GM23338 (cell line): Measurements from ENCODE around the gene NCOA7. TPM values are rescaled to one million over a fixed set of nuclear protein-coding genes. Genes with fewer than 3 reads are reported as not detected.

Source experiments
- ATAC-seq: fragments of 200-7000 bp; cut with Tn5 transposase; 3 replicates; pipeline ENCODE4 v1.9.1; 2020
- DNase-seq: peaks from one replicate; pipeline ENCODE4 v3.0.0-alpha.2; 2015; ENCODE audit warnings: low spot score
- H2AFZ ChIP-seq: fragments of 200-600 bp; sonication (generic); 2 replicates; pipeline ENCODE4 v1.8.0; 2016; ENCODE audit warnings: antibody characterized with exemption, mild to moderate bottlenecking, moderate library complexity
- H3F3A ChIP-seq: fragments of 200-600 bp; sonication (generic); replicated peaks from 2 replicates; pipeline ENCODE4 v1.8.0; 2017; ENCODE audit warnings: antibody characterized with exemption, mixed run types, low read depth
- H3K27ac ChIP-seq: fragments of 200-600 bp; sonication (generic); 2 replicates; pipeline ENCODE4 v1.6.1; 2016; ENCODE audit warnings: low read depth
- H3K27me3 ChIP-seq: fragments of 200-600 bp; sonication (generic); 2 replicates; pipeline ENCODE4 v1.8.0; 2016; ENCODE audit warnings: mild to moderate bottlenecking, mixed run types, moderate library complexity; ENCODE audit not compliant: insufficient read depth
- H3K36me3 ChIP-seq: fragments of 200-600 bp; sonication (generic); 2 replicates; pipeline ENCODE4 v1.8.0; 2016; ENCODE audit warnings: mild to moderate bottlenecking; ENCODE audit not compliant: insufficient read depth
- H3K4me1 ChIP-seq: fragments of 200-600 bp; sonication (generic); 2 replicates; pipeline ENCODE4 v1.8.0; 2016; ENCODE audit warnings: mild to moderate bottlenecking, moderate library complexity; ENCODE audit not compliant: insufficient read depth
- H3K4me2 ChIP-seq: fragments of 200-600 bp; sonication (generic); 2 replicates; pipeline ENCODE4 v1.7.1; 2017; ENCODE audit warnings: mixed run types
- H3K4me3 ChIP-seq: fragments of 200-600 bp; sonication (generic); 2 replicates; pipeline ENCODE4 v1.6.1; 2016; ENCODE audit warnings: mixed run types
- H3K79me2 ChIP-seq: fragments of 200-600 bp; sonication (generic); replicated peaks from 2 replicates; pipeline ENCODE4 v1.8.0; 2017; ENCODE audit warnings: mild to moderate bottlenecking; ENCODE audit not compliant: insufficient read depth
- H3K9me2 ChIP-seq: fragments of 200-600 bp; sonication (generic); 2 replicates; pipeline ENCODE4 v1.8.0; 2017; ENCODE audit not compliant: insufficient read depth
- H4K20me1 ChIP-seq: fragments of 200-600 bp; sonication (generic); replicated peaks from 2 replicates; pipeline ENCODE4 v1.8.0; 2017; ENCODE audit warnings: mild to moderate bottlenecking; ENCODE audit not compliant: insufficient read depth
- H3K27ac Mint-ChIP-seq: 2 replicates; pipeline ENCODE4 v1.8.0; 2020; ENCODE audit warnings: inconsistent platforms, mild to moderate bottlenecking, moderate library complexity, mixed read lengths
- H3K27me3 Mint-ChIP-seq: 3 replicates; pipeline ENCODE4 v1.8.0; 2022; ENCODE audit warnings: low read depth, mild to moderate bottlenecking, moderate library complexity, mixed read lengths, inconsistent platforms; ENCODE audit not compliant: insufficient read depth, poor library complexity
- H3K36me3 Mint-ChIP-seq: 3 replicates; pipeline ENCODE4 v1.8.0; 2021; ENCODE audit warnings: low read depth, mild to moderate bottlenecking, inconsistent platforms, moderate library complexity, mixed read lengths
- H3K4me1 Mint-ChIP-seq: 3 replicates; pipeline ENCODE4 v1.8.0; 2020; ENCODE audit warnings: mild to moderate bottlenecking, inconsistent platforms, mixed read lengths
- H3K4me3 Mint-ChIP-seq: 3 replicates; pipeline ENCODE4 v1.8.0; 2021; ENCODE audit warnings: moderate library complexity, mild to moderate bottlenecking, inconsistent platforms, mixed read lengths
- H3K9me3 Mint-ChIP-seq: 3 replicates; pipeline ENCODE4 v1.8.0; 2020; ENCODE audit warnings: moderate library complexity, mild to moderate bottlenecking, inconsistent platforms, mixed read lengths
- EZH2 ChIP-seq: fragments of 200-600 bp; sonication (generic); IDR thresholded peaks from one replicate; pipeline ENCODE4 v1.8.0; 2017; ENCODE audit warnings: antibody characterized with exemption, mild to moderate bottlenecking, low read depth; ENCODE audit not compliant: unreplicated experiment
- JUNB ChIP-seq: IDR thresholded peaks from one replicate; pipeline ENCODE4 v1.6.1; 2016; ENCODE audit warnings: antibody characterized with exemption; ENCODE audit not compliant: unreplicated experiment
- NANOG ChIP-seq: IDR thresholded peaks from 2 replicates; pipeline ENCODE4 v1.6.1; 2016; ENCODE audit warnings: antibody characterized with exemption, borderline replicate concordance
- POLR2AphosphoS5 ChIP-seq: IDR thresholded peaks from 2 replicates; pipeline ENCODE4 v1.6.1; 2016; ENCODE audit warnings: antibody characterized with exemption, low read depth
- STAT1 ChIP-seq: IDR thresholded peaks from one replicate; pipeline ENCODE4 v1.6.1; 2016; ENCODE audit warnings: antibody characterized with exemption; ENCODE audit not compliant: unreplicated experiment
- ZNF331 ChIP-seq: fragments of 250-450 bp; sonication (Bioruptor Pico); IDR thresholded peaks from 2 replicates; pipeline ENCODE4 v1.5.0; 2020; ENCODE audit warnings: low read depth, mild to moderate bottlenecking, moderate library complexity
- polyA plus RNA-seq: library from polyadenylated mRNA; unstranded; fragments of >200 nt; fragmentation: Nextera tagmentation; extraction: Ambion mirVana; gene quantifications from 2 replicates; pipeline ENCODE4 v1.2.1, GENCODE V29; 2016
- total RNA-seq: library from RNA; depleted of rRNA; stranded (reverse); fragments of >200 nt; shearing (Covaris generic); gene quantifications from 2 replicates; pipeline ENCODE4 v1.2.3, GENCODE V29; 2014
- TF ChIP-seq, protein P1 (sequence below): IDR thresholded peaks from one replicate; pipeline ENCODE4 v1.6.1; 2018; ENCODE audit warnings: antibody characterized with exemption; ENCODE audit not compliant: unreplicated experiment
- TF ChIP-seq, protein P2 (sequence below), 2 experiments: fragments of 200-600 bp in 1 of 2; sonication (generic) in 1 of 2; conservative IDR thresholded peaks; 2 replicates each; pipeline versions ENCODE4 v1.5.1 to v1.6.1; 2016 to 2017; ENCODE audit warnings: antibody characterized with exemption in 2 of 2, low read depth in 2 of 2, mild to moderate bottlenecking in 2 of 2, moderate library complexity in 1 of 2
- TF ChIP-seq, protein P3 (sequence below): fragments of 250-450 bp; sonication (Bioruptor Pico); IDR thresholded peaks from 2 replicates; pipeline ENCODE4 v1.5.0; 2020; ENCODE audit warnings: mild to moderate bottlenecking, moderate library complexity

The NCOA7 gene
- total and polyA plus RNA-seq, 2 experiments from 2014 or later, result 9.3 to 15.7 TPM

DNA sequence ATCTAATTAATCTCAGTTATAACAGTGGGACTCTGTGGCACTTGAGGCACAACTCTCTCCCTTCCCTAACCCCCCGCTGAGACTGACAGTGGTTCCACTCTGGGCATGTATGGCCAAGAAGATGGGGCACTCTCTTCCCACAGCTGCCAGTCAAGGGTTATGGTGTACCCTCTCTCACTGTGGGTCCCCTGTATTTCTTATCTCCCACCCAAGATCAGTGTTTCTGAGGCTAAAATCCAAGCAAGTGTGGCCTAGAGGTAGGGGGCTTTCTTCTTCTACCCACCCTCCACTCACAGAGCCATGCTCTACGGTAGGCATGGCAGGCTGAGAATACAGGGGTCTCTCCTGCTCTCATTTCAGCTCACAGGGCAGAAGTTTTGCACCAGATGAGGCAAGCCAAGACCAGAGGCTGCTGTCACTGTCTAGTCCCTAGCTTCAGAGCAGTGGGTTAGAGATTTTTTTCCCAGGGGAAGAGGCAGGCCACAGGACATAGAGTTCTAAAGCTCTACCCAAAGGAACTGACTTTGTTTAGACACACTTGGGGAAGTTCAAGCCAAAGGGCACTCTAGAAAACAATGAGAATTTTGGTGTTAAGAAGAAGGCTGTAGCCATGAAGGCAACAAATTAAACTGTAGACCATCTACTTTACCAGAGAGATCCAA lies 134.1 kb downstream of the NCOA7 start (continued):
- TF ChIP-seq, protein P1, sequence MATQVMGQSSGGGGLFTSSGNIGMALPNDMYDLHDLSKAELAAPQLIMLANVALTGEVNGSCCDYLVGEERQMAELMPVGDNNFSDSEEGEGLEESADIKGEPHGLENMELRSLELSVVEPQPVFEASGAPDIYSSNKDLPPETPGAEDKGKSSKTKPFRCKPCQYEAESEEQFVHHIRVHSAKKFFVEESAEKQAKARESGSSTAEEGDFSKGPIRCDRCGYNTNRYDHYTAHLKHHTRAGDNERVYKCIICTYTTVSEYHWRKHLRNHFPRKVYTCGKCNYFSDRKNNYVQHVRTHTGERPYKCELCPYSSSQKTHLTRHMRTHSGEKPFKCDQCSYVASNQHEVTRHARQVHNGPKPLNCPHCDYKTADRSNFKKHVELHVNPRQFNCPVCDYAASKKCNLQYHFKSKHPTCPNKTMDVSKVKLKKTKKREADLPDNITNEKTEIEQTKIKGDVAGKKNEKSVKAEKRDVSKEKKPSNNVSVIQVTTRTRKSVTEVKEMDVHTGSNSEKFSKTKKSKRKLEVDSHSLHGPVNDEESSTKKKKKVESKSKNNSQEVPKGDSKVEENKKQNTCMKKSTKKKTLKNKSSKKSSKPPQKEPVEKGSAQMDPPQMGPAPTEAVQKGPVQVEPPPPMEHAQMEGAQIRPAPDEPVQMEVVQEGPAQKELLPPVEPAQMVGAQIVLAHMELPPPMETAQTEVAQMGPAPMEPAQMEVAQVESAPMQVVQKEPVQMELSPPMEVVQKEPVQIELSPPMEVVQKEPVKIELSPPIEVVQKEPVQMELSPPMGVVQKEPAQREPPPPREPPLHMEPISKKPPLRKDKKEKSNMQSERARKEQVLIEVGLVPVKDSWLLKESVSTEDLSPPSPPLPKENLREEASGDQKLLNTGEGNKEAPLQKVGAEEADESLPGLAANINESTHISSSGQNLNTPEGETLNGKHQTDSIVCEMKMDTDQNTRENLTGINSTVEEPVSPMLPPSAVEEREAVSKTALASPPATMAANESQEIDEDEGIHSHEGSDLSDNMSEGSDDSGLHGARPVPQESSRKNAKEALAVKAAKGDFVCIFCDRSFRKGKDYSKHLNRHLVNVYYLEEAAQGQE, result no peak

DNA sequence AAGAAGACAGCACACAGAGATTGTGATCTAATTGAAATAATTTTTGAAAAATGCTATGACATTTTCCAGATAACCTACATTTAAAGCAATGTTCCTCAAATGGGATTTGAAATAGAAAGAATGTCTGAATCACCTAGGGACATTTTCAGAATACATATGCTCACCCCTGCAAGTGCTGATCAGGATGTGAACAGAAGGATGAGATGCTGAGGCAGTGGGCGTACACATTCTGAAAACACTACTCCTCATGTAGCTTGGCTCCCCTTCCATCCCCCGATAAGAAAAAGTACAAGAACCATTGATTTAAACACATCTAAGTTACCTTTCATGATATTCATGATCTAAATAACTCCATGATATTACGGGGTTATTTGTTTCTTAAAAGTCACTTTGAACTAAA lies 136.0 kb downstream of the NCOA7 start:
- H3K9me2 ChIP-seq, result no peaks in the 10 kb centered on the region
- no peaks in the 10 kb centered on the region for H3K36me3 ChIP-seq
- no peak overlapping the region for H3K4me3 Mint-ChIP-seq
- H3K9me3 Mint-ChIP-seq, result no peaks in the 10 kb centered on the region
- no peaks in the 10 kb centered on the region; the same call in 1 of the 2 replicates for H4K20me1 ChIP-seq
- no peak overlapping the region for H3K4me3 ChIP-seq
- H3K79me2 ChIP-seq, result no peaks in the 10 kb centered on the region
- no peak overlapping the region for H2AFZ ChIP-seq
- no peaks in the 10 kb centered on the region for H3K36me3 Mint-ChIP-seq
- no peak overlapping the region for H3K27ac Mint-ChIP-seq
- no peak overlapping the region for H3K27ac ChIP-seq
- no peak for ATAC-seq
- no peak for DNase-seq
- peaks cover 2% of the 10 kb centered on the region for H3K27me3 Mint-ChIP-seq
- no peaks in the 10 kb centered on the region for H3K27me3 ChIP-seq
- H3K4me2 ChIP-seq, result no peak overlapping the region
- no peaks in the 10 kb centered on the region for H3K4me1 Mint-ChIP-seq
- no peaks in the 10 kb centered on the region for H3K4me1 ChIP-seq
- no peaks in the 10 kb centered on the region for H3F3A ChIP-seq
- TF ChIP-seq, protein P2, sequence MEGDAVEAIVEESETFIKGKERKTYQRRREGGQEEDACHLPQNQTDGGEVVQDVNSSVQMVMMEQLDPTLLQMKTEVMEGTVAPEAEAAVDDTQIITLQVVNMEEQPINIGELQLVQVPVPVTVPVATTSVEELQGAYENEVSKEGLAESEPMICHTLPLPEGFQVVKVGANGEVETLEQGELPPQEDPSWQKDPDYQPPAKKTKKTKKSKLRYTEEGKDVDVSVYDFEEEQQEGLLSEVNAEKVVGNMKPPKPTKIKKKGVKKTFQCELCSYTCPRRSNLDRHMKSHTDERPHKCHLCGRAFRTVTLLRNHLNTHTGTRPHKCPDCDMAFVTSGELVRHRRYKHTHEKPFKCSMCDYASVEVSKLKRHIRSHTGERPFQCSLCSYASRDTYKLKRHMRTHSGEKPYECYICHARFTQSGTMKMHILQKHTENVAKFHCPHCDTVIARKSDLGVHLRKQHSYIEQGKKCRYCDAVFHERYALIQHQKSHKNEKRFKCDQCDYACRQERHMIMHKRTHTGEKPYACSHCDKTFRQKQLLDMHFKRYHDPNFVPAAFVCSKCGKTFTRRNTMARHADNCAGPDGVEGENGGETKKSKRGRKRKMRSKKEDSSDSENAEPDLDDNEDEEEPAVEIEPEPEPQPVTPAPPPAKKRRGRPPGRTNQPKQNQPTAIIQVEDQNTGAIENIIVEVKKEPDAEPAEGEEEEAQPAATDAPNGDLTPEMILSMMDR (conservative IDR thresholded peaks at IDR 0.05; ENCODE audit: low read depth in 2 of 2), result no peak
- TF ChIP-seq JUNB (no peak), STAT1 (no peak), NANOG (no peak), POLR2AphosphoS5 (no peak), ZNF331 (CRISPR knock-in tag) (no peak), EZH2 (no peak)
- TF ChIP-seq, protein P3, sequence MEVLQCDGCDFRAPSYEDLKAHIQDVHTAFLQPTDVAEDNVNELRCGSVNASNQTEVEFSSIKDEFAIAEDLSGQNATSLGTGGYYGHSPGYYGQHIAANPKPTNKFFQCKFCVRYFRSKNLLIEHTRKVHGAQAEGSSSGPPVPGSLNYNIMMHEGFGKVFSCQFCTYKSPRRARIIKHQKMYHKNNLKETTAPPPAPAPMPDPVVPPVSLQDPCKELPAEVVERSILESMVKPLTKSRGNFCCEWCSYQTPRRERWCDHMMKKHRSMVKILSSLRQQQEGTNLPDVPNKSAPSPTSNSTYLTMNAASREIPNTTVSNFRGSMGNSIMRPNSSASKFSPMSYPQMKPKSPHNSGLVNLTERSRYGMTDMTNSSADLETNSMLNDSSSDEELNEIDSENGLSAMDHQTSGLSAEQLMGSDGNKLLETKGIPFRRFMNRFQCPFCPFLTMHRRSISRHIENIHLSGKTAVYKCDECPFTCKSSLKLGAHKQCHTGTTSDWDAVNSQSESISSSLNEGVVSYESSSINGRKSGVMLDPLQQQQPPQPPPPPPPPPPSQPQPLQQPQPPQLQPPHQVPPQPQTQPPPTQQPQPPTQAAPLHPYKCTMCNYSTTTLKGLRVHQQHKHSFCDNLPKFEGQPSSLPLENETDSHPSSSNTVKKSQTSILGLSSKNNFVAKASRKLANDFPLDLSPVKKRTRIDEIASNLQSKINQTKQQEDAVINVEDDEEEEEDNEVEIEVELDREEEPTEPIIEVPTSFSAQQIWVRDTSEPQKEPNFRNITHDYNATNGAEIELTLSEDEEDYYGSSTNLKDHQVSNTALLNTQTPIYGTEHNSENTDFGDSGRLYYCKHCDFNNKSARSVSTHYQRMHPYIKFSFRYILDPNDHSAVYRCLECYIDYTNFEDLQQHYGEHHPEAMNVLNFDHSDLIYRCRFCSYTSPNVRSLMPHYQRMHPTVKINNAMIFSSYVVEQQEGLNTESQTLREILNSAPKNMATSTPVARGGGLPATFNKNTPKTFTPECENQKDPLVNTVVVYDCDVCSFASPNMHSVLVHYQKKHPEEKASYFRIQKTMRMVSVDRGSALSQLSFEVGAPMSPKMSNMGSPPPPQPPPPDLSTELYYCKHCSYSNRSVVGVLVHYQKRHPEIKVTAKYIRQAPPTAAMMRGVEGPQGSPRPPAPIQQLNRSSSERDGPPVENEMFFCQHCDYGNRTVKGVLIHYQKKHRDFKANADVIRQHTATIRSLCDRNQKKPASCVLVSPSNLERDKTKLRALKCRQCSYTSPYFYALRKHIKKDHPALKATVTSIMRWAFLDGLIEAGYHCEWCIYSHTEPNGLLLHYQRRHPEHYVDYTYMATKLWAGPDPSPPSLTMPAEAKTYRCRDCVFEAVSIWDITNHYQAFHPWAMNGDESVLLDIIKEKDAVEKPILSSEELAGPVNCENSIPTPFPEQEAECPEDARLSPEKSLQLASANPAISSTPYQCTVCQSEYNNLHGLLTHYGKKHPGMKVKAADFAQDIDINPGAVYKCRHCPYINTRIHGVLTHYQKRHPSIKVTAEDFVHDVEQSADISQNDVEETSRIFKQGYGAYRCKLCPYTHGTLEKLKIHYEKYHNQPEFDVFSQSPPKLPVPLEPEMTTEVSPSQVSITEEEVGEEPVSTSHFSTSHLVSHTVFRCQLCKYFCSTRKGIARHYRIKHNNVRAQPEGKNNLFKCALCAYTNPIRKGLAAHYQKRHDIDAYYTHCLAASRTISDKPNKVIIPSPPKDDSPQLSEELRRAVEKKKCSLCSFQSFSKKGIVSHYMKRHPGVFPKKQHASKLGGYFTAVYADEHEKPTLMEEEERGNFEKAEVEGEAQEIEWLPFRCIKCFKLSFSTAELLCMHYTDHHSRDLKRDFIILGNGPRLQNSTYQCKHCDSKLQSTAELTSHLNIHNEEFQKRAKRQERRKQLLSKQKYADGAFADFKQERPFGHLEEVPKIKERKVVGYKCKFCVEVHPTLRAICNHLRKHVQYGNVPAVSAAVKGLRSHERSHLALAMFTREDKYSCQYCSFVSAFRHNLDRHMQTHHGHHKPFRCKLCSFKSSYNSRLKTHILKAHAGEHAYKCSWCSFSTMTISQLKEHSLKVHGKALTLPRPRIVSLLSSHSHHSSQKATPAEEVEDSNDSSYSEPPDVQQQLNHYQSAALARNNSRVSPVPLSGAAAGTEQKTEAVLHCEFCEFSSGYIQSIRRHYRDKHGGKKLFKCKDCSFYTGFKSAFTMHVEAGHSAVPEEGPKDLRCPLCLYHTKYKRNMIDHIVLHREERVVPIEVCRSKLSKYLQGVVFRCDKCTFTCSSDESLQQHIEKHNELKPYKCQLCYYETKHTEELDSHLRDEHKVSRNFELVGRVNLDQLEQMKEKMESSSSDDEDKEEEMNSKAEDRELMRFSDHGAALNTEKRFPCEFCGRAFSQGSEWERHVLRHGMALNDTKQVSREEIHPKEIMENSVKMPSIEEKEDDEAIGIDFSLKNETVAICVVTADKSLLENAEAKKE (CRISPR knock-in tag), result no peak
- TF ChIP-seq, protein P1, result no peak
